Osteoblast (primary cell): ENCODE data around the gene ARPC4. TPM values are rescaled to one million over a fixed set of nuclear protein-coding genes. Genes with fewer than 3 reads are reported as not detected.
A peak's percentile ranks its signal among the peaks of the same experiment; 100 is the strongest.

Experiments
- DNase-seq: peaks from one replicate; pipeline ENCODE4 v3.0.0; 2011; ENCODE audit warnings: low spot score, mixed read lengths; ENCODE audit not compliant: insufficient read length; ENCODE audit errors: missing footprints
- H2AFZ ChIP-seq: 2 replicates; pipeline ENCODE4 v1.6.0; 2011; ENCODE audit warnings: mild to moderate bottlenecking, low read length
- H3K27ac ChIP-seq: 2 replicates; pipeline ENCODE4 v1.5.1; 2011; ENCODE audit warnings: mild to moderate bottlenecking, low read depth, low read length, moderate library complexity
- H3K27me3 ChIP-seq: 2 replicates; pipeline ENCODE4 v1.6.0; 2012; ENCODE audit warnings: mild to moderate bottlenecking, control low read depth, inconsistent platforms, low read length, moderate library complexity; ENCODE audit not compliant: insufficient read depth
- H3K36me3 ChIP-seq: 2 replicates; pipeline ENCODE4 v1.5.1; 2011; ENCODE audit warnings: mild to moderate bottlenecking, low read length, control low read depth, moderate library complexity; ENCODE audit not compliant: insufficient read depth
- H3K4me1 ChIP-seq: 2 replicates; pipeline ENCODE4 v1.5.1; 2011; ENCODE audit warnings: mild to moderate bottlenecking, low read length, control low read depth, moderate library complexity; ENCODE audit not compliant: insufficient read depth
- H3K4me2 ChIP-seq: 2 replicates; pipeline ENCODE4 v1.6.0; 2011; ENCODE audit warnings: mild to moderate bottlenecking, low read length; ENCODE audit not compliant: insufficient read depth
- H3K4me3 ChIP-seq: fragments of 200-600 bp; sonication (generic); 3 replicates; pipeline ENCODE4 v1.5.1; 2012; ENCODE audit warnings: mild to moderate bottlenecking, low read length, inconsistent platforms; ENCODE audit not compliant: insufficient read depth
- H3K79me2 ChIP-seq: 2 replicates; pipeline ENCODE4 v1.6.0; 2012; ENCODE audit warnings: mild to moderate bottlenecking, low read length, control low read depth, inconsistent platforms; ENCODE audit not compliant: insufficient read depth
- H3K9me3 ChIP-seq: 2 replicates; pipeline ENCODE4 v1.5.1; 2011; ENCODE audit warnings: low read depth, low read length, control low read depth
- H4K20me1 ChIP-seq: 2 replicates; pipeline ENCODE4 v1.6.0; 2012; ENCODE audit warnings: mild to moderate bottlenecking, low read length, control low read depth; ENCODE audit not compliant: insufficient read depth
- CTCF ChIP-seq: IDR thresholded peaks from 2 replicates; pipeline ENCODE4 v1.5.1; 2011; ENCODE audit warnings: mild to moderate bottlenecking, low read depth, low read length, moderate library complexity; ENCODE audit errors: extremely low read depth
- total RNA-seq: library from RNA; depleted of rRNA; stranded (reverse); fragments of >200 nt; gene quantifications from 2 replicates; pipeline ENCODE4 v1.2.3, GENCODE V29; 2012

ARPC4 gene
- total RNA-seq, 1 donor: 222 TPM

- TF ChIP-seq CTCF: no peak
- Histone ChIP-seq H3K4me3 (no peak overlapping the region), H4K20me1 (no peaks in the 10 kb centered on the region), H3K4me2 (no peak overlapping the region), H3K4me1 (no peaks in the 10 kb centered on the region), H3K9me3 (no peaks in the 10 kb centered on the region), H3K79me2 (no peaks in the 10 kb centered on the region), H3K27ac (no peak overlapping the region), H3K27me3 (no peaks in the 10 kb centered on the region), H3K36me3 (peaks cover 37% of the 10 kb centered on the region), H2AFZ (no peak overlapping the region)
- no peak for DNase-seq
Measured at GRCh38 chr3:9757427-9757826, 35.5 kb upstream of the ARPC4 start.

- DNase-seq: peak; percentile 72
- TF ChIP-seq CTCF: no peak
- Histone ChIP-seq H3K27ac (no peak overlapping the region), H3K27me3 (no peaks in the 10 kb centered on the region), H4K20me1 (no peaks in the 10 kb centered on the region), H3K79me2 (no peaks in the 10 kb centered on the region), H3K9me3 (no peaks in the 10 kb centered on the region), H3K4me1 (no peaks in the 10 kb centered on the region), H3K36me3 (peaks cover 44% of the 10 kb centered on the region), H3K4me3 (no peak overlapping the region), H2AFZ (no peak overlapping the region), H3K4me2 (no peak overlapping the region)
Measured at GRCh38 chr3:9760779-9761505, 31.9 kb upstream of the ARPC4 start.

GRCh38 chr3:9761919-9762318 is 31.0 kb upstream of the ARPC4 start:
- peak; percentile 29 for DNase-seq

GRCh38 chr3:9762871-9763270 is 30.0 kb upstream of the ARPC4 start:
- no peaks in the 10 kb centered on the region for H4K20me1 ChIP-seq
- no peak overlapping the region for H3K4me2 ChIP-seq
- no peaks in the 10 kb centered on the region for H3K27me3 ChIP-seq
- no peak overlapping the region for H2AFZ ChIP-seq
- no peak overlapping the region for H3K27ac ChIP-seq
- DNase-seq: peak; percentile 23
- peaks cover 3% of the 10 kb centered on the region for H3K79me2 ChIP-seq
- H3K36me3 ChIP-seq: peaks cover 37% of the 10 kb centered on the region
- no peak for TF ChIP-seq CTCF
- H3K9me3 ChIP-seq: no peaks in the 10 kb centered on the region
- H3K4me3 ChIP-seq: no peak overlapping the region
- peaks cover 1% of the 10 kb centered on the region for H3K4me1 ChIP-seq

More at GRCh38 chr3:9761919-9762318, 31.0 kb upstream of the ARPC4 start:
- Histone ChIP-seq H3K4me3 (no peak overlapping the region), H3K9me3 (no peaks in the 10 kb centered on the region), H4K20me1 (no peaks in the 10 kb centered on the region), H3K27me3 (no peaks in the 10 kb centered on the region), H3K79me2 (no peaks in the 10 kb centered on the region), H2AFZ (no peak overlapping the region), H3K27ac (no peak overlapping the region), H3K4me2 (no peak overlapping the region), H3K36me3 (peaks cover 42% of the 10 kb centered on the region), H3K4me1 (no peaks in the 10 kb centered on the region)
- TF ChIP-seq CTCF: no peak
